ENCODE data around the gene HP1BP3. TPM values are rescaled to one million over a fixed set of nuclear protein-coding genes. Genes with fewer than 3 reads are reported as not detected.
A peak's percentile ranks its signal among the peaks of the same experiment; 100 is the strongest.

Gene HP1BP3
- polyA plus RNA-seq, 1 donor from 2014 or later: 389 TPM

DNA sequence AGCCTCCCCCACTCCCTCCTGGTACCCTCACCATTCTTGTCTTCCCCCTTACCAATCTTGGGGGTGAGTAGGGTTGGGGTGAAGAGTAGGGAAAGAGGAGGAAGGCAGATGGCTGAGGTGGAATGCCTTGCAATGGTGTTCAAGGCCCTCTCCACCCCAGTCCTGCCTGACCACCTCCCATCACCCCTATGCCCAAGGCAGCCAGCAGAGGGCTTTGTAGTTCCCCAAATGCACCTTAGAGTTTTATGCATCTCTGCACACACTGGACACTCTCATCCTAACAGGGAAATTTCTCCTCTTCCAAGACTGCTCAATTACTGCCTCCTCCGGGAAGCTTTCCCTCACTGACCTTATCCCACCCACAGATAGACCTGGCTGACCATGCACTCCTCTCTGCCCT, 84.7 kb downstream of the HP1BP3 start:
- Histone ChIP-seq H3K27me3 (ENCODE audit: insufficient read depth, low read depth, low read length) (no peaks in the 10 kb centered on the region), H3K4me3 (ENCODE audit: low read length) (no peak overlapping the region), H3K36me3 (ENCODE audit: insufficient read depth, low read length) (no peaks in the 10 kb centered on the region), H3K9me3 (ENCODE audit: low read length) (no peaks in the 10 kb centered on the region), H3K27ac (ENCODE audit: low read length) (no peak overlapping the region), H4K20me1 (ENCODE audit: insufficient read depth) (no peaks in the 10 kb centered on the region), H3F3A (ENCODE audit: insufficient read depth, low read length, poor library complexity, severe bottlenecking) (no peaks in the 10 kb centered on the region), H3K79me2 (replicated peaks; ENCODE audit: insufficient read depth, low read length) (no peaks in the 10 kb centered on the region), H3K9me2 (ENCODE audit: insufficient read depth, low read length) (no peaks in the 10 kb centered on the region), H3K9ac (ENCODE audit: low read length) (no peak overlapping the region), H2AFZ (ENCODE audit: low read depth, low read length) (no peak overlapping the region), H3K4me2 (ENCODE audit: low read length) (no peak overlapping the region)
- TF ChIP-seq, protein P1, sequence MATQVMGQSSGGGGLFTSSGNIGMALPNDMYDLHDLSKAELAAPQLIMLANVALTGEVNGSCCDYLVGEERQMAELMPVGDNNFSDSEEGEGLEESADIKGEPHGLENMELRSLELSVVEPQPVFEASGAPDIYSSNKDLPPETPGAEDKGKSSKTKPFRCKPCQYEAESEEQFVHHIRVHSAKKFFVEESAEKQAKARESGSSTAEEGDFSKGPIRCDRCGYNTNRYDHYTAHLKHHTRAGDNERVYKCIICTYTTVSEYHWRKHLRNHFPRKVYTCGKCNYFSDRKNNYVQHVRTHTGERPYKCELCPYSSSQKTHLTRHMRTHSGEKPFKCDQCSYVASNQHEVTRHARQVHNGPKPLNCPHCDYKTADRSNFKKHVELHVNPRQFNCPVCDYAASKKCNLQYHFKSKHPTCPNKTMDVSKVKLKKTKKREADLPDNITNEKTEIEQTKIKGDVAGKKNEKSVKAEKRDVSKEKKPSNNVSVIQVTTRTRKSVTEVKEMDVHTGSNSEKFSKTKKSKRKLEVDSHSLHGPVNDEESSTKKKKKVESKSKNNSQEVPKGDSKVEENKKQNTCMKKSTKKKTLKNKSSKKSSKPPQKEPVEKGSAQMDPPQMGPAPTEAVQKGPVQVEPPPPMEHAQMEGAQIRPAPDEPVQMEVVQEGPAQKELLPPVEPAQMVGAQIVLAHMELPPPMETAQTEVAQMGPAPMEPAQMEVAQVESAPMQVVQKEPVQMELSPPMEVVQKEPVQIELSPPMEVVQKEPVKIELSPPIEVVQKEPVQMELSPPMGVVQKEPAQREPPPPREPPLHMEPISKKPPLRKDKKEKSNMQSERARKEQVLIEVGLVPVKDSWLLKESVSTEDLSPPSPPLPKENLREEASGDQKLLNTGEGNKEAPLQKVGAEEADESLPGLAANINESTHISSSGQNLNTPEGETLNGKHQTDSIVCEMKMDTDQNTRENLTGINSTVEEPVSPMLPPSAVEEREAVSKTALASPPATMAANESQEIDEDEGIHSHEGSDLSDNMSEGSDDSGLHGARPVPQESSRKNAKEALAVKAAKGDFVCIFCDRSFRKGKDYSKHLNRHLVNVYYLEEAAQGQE (IDR thresholded peaks at IDR 0.05; ENCODE audit: borderline replicate concordance): no peak
- TF ChIP-seq RAD21 (conservative IDR thresholded peaks at IDR 0.05): no peak
- TF ChIP-seq EP300 (conservative IDR thresholded peaks at IDR 0.05; ENCODE audit: poor library complexity, severe bottlenecking): no peak
- TF ChIP-seq SMC3 (conservative IDR thresholded peaks at IDR 0.05; ENCODE audit: poor library complexity): peak; percentile 15
- TF ChIP-seq CTCF (IDR thresholded peaks at IDR 0.05; ENCODE audit: poor library complexity, severe bottlenecking): peak; percentile 22

GRCh38 chr1:20701847-20702246, 85.3 kb downstream of the HP1BP3 start:
- TF ChIP-seq EZH2 (IDR thresholded peaks at IDR 0.05; ENCODE audit: borderline replicate concordance, insufficient read depth, low read length, poor library complexity, severe bottlenecking) (no peak), SMC3 (conservative IDR thresholded peaks at IDR 0.05; ENCODE audit: poor library complexity) (no peak), CTCF (IDR thresholded peaks at IDR 0.05; ENCODE audit: poor library complexity, severe bottlenecking) (no peak), EP300 (conservative IDR thresholded peaks at IDR 0.05; ENCODE audit: poor library complexity, severe bottlenecking) (no peak), MXI1 (conservative IDR thresholded peaks at IDR 0.05; ENCODE audit: poor library complexity, severe bottlenecking) (no peak), POLR2AphosphoS5 (IDR thresholded peaks at IDR 0.05) (no peak), RAD21 (conservative IDR thresholded peaks at IDR 0.05) (no peak), TAF1 (IDR thresholded peaks at IDR 0.05; ENCODE audit: low read depth) (no peak)
- TF ChIP-seq, protein P1 (IDR thresholded peaks at IDR 0.05; ENCODE audit: borderline replicate concordance): no peak
- H3K79me2 ChIP-seq (replicated peaks; ENCODE audit: insufficient read depth, low read length): no peaks in the 10 kb centered on the region
- no peaks in the 10 kb centered on the region for H3K9me2 ChIP-seq (ENCODE audit: insufficient read depth, low read length)
- H3K27me3 ChIP-seq (ENCODE audit: insufficient read depth, low read depth, low read length): no peaks in the 10 kb centered on the region
- H3K9me3 ChIP-seq (ENCODE audit: low read length): no peaks in the 10 kb centered on the region
- H2AFZ ChIP-seq (ENCODE audit: low read depth, low read length): no peak overlapping the region
- no peak overlapping the region for H3K9ac ChIP-seq (ENCODE audit: low read length)
- no peaks in the 10 kb centered on the region for H4K20me1 ChIP-seq (ENCODE audit: insufficient read depth)
- no peaks in the 10 kb centered on the region for H3F3A ChIP-seq (ENCODE audit: insufficient read depth, low read length, poor library complexity, severe bottlenecking)
- H3K36me3 ChIP-seq (ENCODE audit: insufficient read depth, low read length): no peaks in the 10 kb centered on the region
- no peak overlapping the region for H3K4me2 ChIP-seq (ENCODE audit: low read length)
- no peak overlapping the region for H3K27ac ChIP-seq (ENCODE audit: low read length)
- H3K4me3 ChIP-seq (ENCODE audit: low read length): no peak overlapping the region
